ENCODE results near the gene UBE2QL1. TPM values are rescaled to one million over a fixed set of nuclear protein-coding genes. Genes with fewer than 3 reads are reported as not detected.

UBE2QL1 gene
- total and polyA plus RNA-seq, 2 of the 8 experiments (the other 6 are each of a cell fraction or from before 2014, with no cell fraction given) = 0.43 to 0.65 TPM

DNA sequence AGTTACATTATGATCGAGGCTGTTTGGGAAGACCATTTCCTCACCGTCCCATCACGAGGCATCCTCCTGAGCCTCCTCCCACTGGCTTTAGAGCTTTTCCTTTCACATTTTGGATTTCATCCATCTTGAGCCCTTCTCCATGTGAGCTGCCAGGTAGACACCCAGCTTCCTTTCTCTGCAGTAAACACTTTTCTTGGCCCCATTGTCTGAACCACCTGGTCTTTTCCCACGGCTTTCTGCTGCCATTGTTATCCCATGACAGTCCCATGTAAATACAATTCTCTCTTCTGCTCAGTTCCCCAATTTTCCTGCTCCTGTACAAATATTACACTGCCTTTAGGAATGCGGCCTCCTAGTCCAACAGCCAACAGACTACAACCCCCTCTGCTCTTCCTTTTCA is 24.1 kb downstream of the UBE2QL1 start (continued):
- TF ChIP-seq RFX5 (IDR thresholded peaks at IDR 0.05; ENCODE audit: borderline replicate concordance, low read depth, low read length) = no peak
- TF ChIP-seq HDAC6 (IDR thresholded peaks at IDR 0.05; ENCODE audit: low read depth, low read length) = no peak
- TF ChIP-seq JUND (IDR thresholded peaks at IDR 0.05; ENCODE audit: low read length) = no peak
- no peak for TF ChIP-seq KDM4A (IDR thresholded peaks at IDR 0.05; ENCODE audit: low read depth, low read length, severe bottlenecking)

All from H1 (cell line).